TTC549 (cell line): Measurements from ENCODE around the gene ICA1.
"Not testable (repeated sequence)": the region's sequence is repeated elsewhere in the genome, so short reads cannot be mapped to it uniquely, and the experiment has no call there.

Source experiments
- FAIRE-seq: peaks from 2 replicates; lab custom pipeline; 2012; peaks lifted over from hg19 to GRCh38; lab: Jason Lieb, UNC

Gene ICA1

GRCh38 chr7:8089036-8089780 is 172.8 kb downstream of the ICA1 start:
- no peak for FAIRE-seq

GRCh38 chr7:8086239-8086638 is 175.7 kb downstream of the ICA1 start:
- FAIRE-seq: no peak

- FAIRE-seq: no peak
These were observed 176.5 kb downstream of the ICA1 start for GRCh38 chr7:8085420-8085819.

DNA sequence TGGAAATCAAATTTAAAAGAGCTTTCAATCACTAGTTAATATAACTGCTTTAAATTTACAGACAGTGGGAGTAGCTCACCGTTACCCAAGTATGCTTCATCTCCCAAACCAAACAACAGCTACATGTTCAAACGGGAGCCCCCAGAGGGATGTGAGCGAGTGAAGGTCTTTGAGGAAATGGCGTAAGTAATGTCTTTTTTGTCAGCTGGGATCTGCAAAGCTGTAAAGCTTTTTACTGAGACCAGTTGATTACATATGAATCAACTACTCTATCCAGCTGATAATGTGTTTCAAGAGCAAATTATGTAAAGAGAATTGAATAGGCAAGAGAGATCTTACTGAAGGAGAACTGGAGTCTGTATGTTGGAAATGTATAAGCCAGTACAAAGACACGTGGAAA is 177.1 kb downstream of the ICA1 start:
- FAIRE-seq: no peak

DNA sequence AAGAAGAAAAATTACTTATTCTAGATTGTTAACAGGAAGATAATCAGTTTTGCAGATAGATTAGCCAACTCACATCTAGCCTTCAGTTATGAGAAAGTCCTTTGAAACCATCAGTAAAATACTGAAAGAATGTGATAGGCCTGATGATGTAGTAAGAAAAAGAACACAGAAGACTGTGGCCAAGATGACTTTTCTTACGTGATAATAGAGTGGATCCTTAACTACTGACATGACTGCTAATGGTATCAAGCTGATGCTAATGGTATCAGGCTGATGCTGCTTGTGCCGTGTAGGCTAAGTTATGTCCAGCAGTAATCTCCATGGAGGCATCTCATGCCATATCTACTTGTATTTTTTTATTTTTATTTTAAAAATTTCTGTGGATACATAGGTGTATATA is 179.2 kb downstream of the ICA1 start:
- FAIRE-seq: no peak

DNA sequence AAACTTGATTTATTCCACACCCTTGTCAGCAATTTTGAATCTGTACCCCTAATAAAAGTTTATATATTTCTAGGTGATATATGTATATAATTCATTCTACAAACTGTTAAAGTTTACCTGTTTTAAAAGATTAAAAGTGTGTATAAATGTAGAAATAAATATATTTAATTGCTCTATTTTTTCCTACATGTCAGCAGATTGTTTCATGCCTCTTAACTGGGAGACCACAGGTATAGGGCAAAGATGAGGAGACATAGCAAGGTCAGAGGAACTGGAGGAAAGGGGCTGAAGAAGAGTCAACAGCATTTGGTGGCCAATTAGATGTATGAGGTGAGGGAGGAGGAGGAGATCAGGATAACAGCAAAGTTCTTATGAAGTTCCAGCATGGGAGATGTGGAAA is 183.5 kb downstream of the ICA1 start:
- no peak for FAIRE-seq

GRCh38 chr7:8070451-8071180 is 191.4 kb downstream of the ICA1 start:
- FAIRE-seq: no peak

GRCh38 chr7:8068892-8069686 is 192.9 kb downstream of the ICA1 start:
- FAIRE-seq: no peak

- FAIRE-seq: no peak
These were observed 196.6 kb downstream of the ICA1 start for GRCh38 chr7:8065356-8065813.

GRCh38 chr7:8064828-8065227 is 197.1 kb downstream of the ICA1 start:
- no peak for FAIRE-seq

DNA sequence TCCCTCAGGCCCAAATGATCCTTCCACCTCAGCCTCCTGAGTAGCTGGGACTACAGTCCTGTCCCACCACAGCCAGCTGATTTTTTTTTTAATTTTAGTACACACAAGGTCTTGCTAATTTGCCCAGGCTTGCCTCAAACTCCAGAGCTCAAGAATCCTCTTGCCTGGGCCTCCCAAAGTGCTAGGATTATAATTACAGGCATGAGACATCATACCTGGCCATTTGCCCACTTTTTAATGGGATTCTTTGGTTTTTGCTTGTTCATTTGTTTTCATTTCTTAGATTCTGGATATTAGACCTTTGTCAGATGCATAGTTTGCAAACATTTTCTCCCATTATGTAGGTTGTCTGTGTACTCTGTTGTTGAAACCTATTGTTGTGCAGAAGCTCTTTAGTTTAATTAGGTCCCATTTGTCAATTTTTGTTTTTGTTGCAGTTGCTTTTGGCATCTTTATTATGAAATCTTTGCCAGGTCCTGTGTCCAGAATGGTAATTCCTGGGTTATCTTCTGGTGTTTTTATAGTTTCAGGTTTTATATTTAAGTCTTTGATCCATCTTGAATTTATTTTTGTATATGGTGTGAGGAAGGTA is 198.2 kb downstream of the ICA1 start:
- no peak for FAIRE-seq

DNA sequence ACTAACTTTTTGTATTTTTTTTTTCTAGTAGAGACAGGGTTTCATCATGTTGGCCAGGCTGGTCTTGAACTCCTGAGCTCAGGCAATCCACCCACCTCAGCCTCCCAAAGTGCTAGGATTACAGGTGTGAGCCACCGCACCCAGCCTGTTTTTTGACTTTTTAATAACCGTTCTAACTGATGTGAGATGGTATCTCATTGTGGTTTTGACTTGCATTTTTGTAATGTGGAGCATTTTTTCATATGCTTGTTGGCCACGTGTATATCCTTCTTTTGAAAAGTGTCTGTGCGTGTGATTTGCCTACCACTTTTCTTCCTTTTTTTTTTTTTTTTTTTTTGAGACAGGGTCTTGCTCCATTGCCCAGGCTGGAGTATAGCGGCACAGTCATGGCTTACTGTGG is 198.7 kb downstream of the ICA1 start:
- FAIRE-seq: not testable (repeated sequence)
